Lower leg skin (tissue), 4 donors: ENCODE data around the gene PLPP4. TPM values are rescaled to one million over a fixed set of nuclear protein-coding genes. Genes with fewer than 3 reads are reported as not detected.

Experiments used
- DNase-seq, 2 donors: peaks; one replicate each; pipeline ENCODE4 v3.0.0-alpha.2; 2019; ENCODE audit warnings: low spot score in 2 of 2
- H3K4me3 ChIP-seq: fragments of 200-600 bp; sonication (generic); 2 replicates; pipeline ENCODE4 v1.5.1; 2017; ENCODE audit warnings: mild to moderate bottlenecking, low read depth; ENCODE audit not compliant: poor library complexity, severe bottlenecking
- POLR2A ChIP-seq, 2 donors: fragments of 450-650 bp; IDR thresholded peaks; one replicate each; pipeline ENCODE4 v1.6.1; 2016 to 2017; ENCODE audit warnings: antibody characterized with exemption in 2 of 2, mild to moderate bottlenecking in 1 of 2, moderate library complexity in 1 of 2
- WGBS, 2 donors: methylation state at CpG; one replicate each; pipeline ENCODE4 v1.1.5; 2018; 5-methylcytosine and 5-hydroxymethylcytosine counted together
- intact Hi-C: fragments of 100-400 bp; cut with DNase I; formaldehyde crosslinking; loops from one replicate; pipeline ENCODE4 v1.15.0; 2023; ENCODE audit warnings: low total_unique reads
- total RNA-seq, 4 donors: library from RNA; depleted of rRNA; stranded (reverse); fragments of >200 nt; gene quantifications; one replicate each; pipeline ENCODE4 v1.1.0, GENCODE V29; 2016
- TF ChIP-seq, protein P1 (sequence below), 3 donors: fragments of 450-650 bp; IDR thresholded peaks; one replicate each; pipeline ENCODE4 v1.5.1; 2016; ENCODE audit warnings: antibody characterized with exemption in 3 of 3, mild to moderate bottlenecking in 3 of 3, moderate library complexity in 2 of 3

PLPP4 gene
- total RNA-seq, 4 donors from 2014 or later, result 0.29 to 0.42 TPM; not detected in 2

- intact Hi-C loops, result no loop called here
- no peak for DNase-seq
- TF ChIP-seq, protein P1, sequence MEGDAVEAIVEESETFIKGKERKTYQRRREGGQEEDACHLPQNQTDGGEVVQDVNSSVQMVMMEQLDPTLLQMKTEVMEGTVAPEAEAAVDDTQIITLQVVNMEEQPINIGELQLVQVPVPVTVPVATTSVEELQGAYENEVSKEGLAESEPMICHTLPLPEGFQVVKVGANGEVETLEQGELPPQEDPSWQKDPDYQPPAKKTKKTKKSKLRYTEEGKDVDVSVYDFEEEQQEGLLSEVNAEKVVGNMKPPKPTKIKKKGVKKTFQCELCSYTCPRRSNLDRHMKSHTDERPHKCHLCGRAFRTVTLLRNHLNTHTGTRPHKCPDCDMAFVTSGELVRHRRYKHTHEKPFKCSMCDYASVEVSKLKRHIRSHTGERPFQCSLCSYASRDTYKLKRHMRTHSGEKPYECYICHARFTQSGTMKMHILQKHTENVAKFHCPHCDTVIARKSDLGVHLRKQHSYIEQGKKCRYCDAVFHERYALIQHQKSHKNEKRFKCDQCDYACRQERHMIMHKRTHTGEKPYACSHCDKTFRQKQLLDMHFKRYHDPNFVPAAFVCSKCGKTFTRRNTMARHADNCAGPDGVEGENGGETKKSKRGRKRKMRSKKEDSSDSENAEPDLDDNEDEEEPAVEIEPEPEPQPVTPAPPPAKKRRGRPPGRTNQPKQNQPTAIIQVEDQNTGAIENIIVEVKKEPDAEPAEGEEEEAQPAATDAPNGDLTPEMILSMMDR (IDR thresholded peaks at IDR 0.05), result no peak
- TF ChIP-seq POLR2A (IDR thresholded peaks at IDR 0.05), result no peak
- 6 to 16% methylated on average over 41 to 49 of the region's 52 CpGs for WGBS, 2 donors
- no peak overlapping the region for H3K4me3 ChIP-seq
Observed at GRCh38 chr10:120457431-120458172, 575 bp downstream of the PLPP4 start.

GRCh38 chr10:120458432-120458831, 1.4 kb downstream of the PLPP4 start:
- H3K4me3 ChIP-seq, result no peak overlapping the region
- DNase-seq, result no peak
- no peak for TF ChIP-seq POLR2A (IDR thresholded peaks at IDR 0.05)
- TF ChIP-seq, protein P1 (IDR thresholded peaks at IDR 0.05), result no peak
- intact Hi-C loops, result no loop called here
- 77 to 84% methylated on average over 4 of the region's 4 CpGs for WGBS, 2 donors

DNA sequence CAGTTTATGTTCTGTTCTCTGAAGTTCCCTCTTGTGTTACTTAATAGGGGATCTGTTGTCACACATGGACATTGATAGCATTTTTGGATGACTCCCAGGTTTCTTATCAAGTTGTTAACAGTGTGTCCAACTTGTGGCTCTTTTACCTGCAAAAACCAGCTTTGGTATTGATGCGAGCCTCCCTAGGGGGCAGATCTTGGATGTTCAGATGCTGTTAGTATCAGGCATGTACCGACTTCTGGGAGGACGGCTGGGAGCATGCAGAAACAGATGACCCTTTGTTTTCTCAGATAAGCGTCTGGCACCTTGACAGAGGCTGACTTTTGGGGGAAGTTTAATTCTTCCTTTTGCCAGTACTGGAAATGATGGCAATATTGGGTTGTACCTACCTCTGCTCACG, 2.2 kb downstream of the PLPP4 start:
- H3K4me3 ChIP-seq, result no peak overlapping the region
- 71 to 73% methylated on average over 5 of the region's 5 CpGs for WGBS, 2 donors
- TF ChIP-seq POLR2A (IDR thresholded peaks at IDR 0.05), result no peak
- TF ChIP-seq, protein P1 (IDR thresholded peaks at IDR 0.05), result no peak
- DNase-seq, result no peak
- intact Hi-C loops, result no loop called here

- no peak overlapping the region for H3K4me3 ChIP-seq
- TF ChIP-seq POLR2A (IDR thresholded peaks at IDR 0.05), result no peak
- TF ChIP-seq, protein P1 (IDR thresholded peaks at IDR 0.05), result no peak
- intact Hi-C loops, result no loop called here
- 82 to 92% methylated on average over 1 of the region's 1 CpG for WGBS, 2 donors
- no peak for DNase-seq
Observed at GRCh38 chr10:120460186-120460585, 3.2 kb downstream of the PLPP4 start.

GRCh38 chr10:120460776-120461175, 3.7 kb downstream of the PLPP4 start:
- H3K4me3 ChIP-seq, result no peak overlapping the region
- DNase-seq, result no peak
- intact Hi-C loops, result no loop called here
- TF ChIP-seq, protein P1 (IDR thresholded peaks at IDR 0.05), result no peak
- TF ChIP-seq POLR2A (IDR thresholded peaks at IDR 0.05), result no peak
